Measurements from ENCODE around the gene NOS2. TPM values are rescaled to one million over a fixed set of nuclear protein-coding genes. Genes with fewer than 3 reads are reported as not detected.
"Not testable (repeated sequence)": the region's sequence is repeated elsewhere in the genome, so short reads cannot be mapped to it uniquely, and the experiment has no call there.

Gene NOS2
- total RNA-seq, 1 experiment from 2014 or later, result not detected

DNA sequence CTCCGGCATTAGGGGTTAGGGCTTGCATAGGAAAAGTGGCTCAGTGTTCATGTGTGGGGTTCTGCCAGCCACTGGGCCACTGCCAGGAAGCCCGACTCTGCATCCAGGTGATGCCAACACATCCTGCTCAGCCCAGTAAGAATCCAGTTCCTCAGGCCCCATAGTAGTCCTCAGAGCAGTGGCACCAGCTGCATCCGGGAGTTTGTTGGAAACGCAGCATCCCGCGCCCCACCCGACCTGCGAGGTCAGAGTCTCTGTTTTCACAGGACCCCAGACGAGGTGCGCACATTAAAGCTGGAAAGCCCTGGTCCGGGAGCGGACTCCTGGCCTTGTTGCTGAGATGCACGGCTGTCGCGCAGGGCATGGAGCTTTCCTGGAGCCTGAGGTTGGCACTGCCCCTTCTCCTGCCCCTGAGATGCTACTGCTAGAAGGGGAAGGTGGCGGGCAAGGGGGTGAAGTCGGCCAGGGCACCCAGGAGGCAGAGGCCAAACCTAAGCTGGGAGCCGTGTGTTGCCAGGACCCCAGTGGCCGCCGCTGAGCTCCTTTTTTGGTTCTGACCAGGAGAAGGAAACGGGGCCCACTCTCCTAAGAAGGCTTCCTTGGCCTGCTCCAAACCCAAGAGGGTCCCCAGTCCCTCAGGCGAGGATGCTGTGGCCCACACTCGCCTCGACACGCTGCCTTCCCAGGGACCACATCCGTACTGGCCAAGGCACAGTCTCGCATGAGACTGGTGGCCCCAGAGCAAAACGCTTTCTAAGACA, 44.4 kb downstream of the NOS2 start:
- DNase-seq (ENCODE audit: low spot score), result no peak

DNA sequence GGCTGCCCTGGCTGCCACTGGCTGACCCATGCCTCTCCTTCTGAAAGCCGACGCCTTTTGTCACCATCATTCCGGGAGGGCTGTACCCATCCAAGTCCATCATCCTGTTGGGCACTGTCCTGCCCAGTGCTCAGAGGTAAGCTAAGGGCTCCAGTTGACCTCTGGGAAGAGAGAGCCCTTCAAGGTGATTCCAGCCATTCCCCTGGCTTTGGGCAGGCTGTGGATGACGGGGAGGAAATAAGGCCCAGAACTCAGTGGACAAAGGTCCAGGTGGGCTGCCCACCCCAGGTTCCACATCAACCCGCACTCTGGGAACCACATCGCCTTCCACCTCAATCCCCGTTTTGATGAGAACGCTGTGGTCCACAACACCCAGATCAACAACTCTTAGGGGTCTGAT, 45.8 kb downstream of the NOS2 start:
- DNase-seq (ENCODE audit: low spot score), result no peak

DNA sequence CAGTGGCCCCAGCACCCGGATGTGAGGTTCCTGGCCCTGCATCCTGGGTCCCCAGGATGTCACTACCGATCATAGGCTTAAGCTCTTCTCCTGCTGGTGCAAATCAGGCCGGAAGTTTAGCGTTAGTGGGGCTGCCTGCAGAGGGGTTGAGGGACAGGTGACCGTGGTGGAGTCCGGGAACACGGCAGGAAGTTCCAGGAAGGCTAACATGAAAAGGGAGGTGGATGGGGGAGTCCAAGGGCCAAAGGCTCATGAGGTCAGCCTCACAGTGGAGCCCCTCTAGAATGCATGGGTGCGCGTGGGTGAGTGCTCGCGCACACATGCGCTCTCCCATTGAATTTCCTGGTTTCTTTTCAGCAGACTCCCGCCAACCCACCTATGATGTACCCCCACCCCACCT, 46.6 kb downstream of the NOS2 start:
- DNase-seq (ENCODE audit: low spot score), result not testable (repeated sequence)

DNA sequence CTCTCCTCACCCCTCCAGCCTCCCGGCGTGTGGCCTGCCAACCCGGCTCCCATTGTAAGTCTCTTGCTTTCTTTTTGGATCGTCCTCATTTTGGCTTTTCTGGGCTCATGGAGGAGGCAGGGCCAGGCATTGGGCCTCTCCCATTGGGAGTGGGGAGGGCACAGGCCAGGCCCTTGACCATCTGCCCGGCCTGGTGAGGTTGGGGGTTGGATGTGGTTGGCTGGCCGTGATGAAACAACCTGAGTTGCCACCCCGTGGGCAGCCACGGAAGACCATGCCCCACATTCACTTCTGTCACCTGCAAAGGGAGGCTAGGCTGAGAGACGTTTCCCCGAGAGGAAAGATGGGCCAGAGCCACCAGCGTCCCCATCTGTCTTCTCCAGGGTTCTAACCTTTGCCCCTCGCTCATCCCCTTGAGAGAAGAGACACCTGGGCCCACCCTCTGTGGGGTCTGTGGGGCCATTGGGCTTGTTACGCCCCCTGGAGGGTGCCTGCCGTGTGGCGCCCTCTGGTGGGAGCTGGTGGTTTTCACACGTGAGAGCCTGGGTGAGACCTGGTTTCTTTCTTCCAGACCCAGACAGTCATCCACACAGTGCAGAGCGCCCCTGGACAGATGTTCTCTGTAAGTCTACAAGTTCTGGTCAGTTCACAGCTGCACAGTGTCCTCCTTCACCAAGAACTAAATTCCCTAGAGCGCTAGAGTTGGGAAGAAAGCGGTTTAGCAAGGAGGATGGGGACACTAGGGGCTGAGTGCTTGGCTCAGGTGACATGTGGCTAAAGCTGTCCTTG, 47.3 kb downstream of the NOS2 start:
- not testable (repeated sequence) for DNase-seq (ENCODE audit: low spot score)

DNA sequence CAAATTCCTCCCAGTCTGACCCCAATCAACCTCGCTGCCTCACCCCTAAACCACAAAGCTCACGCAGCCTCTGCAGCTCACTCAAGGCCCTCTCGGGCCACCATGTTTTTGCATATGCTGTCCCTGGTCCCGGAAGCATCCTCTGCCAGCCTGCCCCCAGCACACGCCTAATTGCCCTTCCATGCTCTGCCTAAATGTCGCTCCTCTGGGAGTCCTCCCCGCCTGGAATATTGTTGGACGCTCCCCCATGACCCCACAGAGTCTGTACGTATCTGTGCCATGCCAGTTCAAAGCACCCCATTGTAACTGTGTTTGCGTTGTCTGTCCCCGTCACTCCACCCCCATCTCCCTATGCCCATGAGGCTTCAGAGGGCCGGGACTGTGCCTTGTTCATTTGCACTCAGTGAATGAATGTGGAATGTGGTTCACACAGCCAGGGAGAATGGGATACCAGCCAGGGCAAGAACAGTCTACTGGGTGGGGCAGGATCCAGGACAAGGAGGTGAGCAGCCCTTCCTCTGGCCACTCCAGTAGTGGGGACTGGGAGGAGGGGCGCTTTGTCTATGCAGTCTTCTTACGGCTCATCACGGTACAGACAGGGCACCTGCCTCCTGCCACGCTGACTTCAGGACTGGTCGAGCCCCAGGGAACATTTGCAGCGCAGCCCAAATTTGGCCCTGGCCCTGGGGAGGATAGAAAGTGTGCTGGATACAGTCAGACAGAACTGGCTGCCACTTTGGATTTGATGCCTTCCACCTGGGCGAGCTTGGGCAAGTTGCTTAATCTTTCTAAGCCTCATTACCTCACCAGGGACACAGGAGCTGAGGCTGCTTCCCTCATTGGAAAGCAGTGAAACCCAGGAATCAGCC, 48.5 kb downstream of the NOS2 start:
- DNase-seq (ENCODE audit: low spot score), result no peak

DNA sequence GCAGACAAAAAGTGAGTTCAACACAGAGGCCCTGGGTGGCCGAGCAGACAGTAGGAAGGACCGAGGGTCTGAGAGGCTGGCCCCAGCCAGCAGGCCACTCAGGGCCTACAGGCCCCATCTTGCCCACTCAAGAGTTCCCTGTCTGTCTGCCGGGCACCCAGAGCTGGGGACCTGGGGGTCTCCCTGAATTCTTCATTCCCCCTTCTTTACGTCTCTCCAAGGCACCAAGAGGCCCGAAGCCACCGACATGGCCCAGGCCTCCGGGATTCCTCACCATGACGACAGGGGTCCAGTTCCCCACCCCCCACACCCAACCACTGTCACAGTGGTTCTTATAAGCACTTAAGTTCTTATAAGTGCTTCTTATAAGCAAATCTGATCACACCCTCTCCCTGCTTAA, 49.2 kb downstream of the NOS2 start:
- DNase-seq (ENCODE audit: low spot score), result no peak

DNA sequence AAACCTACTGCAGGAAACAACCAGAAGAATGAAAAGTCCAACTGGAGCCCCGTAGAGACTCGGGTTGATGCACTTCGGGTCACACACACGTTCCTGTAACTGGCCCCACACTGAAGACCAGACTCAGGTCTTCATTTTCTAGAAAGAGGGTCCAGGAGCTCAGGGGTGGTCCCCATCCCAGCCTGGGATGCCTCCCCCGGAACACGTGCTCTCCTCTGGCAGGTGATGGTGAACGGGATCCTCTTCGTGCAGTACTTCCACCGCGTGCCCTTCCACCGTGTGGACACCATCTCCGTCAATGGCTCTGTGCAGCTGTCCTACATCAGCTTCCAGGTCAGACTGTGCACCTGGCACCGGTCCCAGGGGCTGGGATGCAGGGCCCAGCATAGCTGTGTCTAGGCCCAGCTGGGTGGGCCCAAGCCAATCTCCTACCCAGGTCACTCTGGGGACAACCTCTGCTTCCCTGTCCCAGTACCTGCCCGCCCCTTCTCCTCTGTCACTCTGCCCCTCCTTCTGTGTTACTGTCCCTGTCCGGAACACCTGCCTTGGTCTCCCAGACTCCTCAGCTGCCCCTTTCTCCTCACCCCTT, 50.7 kb downstream of the NOS2 start:
- DNase-seq (ENCODE audit: low spot score), result not testable (repeated sequence)

DNA sequence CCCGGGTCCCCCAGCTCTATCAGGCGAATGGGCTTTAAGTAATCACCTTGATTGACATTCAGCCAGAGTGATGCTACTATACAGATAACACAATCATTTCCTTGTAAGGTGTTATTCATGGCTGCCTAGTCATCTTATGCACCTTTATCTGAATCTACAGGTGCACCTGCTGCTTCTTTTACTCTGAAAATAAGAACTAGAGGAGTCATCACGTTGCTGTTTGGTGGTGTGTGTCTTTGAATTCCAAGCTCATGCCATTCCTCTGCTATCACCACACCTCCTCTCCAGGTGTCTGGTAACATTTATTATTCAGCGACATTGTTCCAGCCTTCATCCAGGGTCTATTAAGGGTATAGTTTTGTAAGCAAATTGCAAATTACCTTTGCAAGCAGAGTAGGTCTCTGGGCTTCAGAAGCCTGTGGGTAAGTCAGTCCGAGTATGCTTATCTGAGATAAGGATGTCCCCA, 51.9 kb downstream of the NOS2 start:
- no peak for DNase-seq (ENCODE audit: low spot score)

DNA sequence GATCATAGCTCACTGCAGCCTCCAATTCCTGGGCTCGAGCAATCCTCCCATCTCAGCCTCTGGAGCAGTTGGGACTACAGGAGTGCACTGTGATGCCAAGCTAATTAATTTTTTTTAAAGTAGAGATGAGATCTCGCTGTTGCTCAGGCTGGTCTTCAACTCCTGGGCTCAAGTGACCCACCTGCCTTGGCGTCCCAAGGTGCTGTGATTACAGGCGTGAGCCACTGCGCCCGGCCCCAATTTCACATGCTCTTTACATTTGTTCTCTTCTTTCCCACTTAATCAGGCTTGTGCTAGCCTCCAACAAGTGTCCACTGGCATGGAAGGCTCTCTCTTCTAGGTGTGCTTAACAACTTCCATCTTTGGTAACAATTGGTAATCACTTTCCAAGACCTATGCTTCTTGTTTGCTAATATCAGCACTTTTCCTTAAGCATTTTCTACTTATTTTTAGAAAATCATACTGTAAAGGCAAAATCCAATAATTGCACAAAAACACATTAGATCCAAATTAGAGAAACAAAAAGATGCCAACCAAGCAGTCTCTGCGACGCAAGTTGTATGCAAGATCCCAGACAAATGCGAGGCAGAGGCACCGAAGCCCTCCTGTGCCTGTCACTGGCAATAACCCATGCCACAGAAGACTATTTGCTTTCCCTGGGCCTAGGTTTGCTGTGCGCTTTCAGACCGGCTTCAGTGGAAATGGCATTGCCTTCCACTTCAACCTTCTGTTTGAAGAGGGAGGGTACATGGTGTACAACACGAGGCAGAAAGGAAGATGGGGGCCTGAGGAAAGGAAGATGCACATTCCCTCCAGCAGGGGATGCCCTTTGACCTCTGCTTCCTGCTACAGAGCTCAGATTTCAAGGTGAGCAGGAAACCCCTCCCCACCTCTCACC, 52.6 kb downstream of the NOS2 start:
- no peak for DNase-seq (ENCODE audit: low spot score)

DNA sequence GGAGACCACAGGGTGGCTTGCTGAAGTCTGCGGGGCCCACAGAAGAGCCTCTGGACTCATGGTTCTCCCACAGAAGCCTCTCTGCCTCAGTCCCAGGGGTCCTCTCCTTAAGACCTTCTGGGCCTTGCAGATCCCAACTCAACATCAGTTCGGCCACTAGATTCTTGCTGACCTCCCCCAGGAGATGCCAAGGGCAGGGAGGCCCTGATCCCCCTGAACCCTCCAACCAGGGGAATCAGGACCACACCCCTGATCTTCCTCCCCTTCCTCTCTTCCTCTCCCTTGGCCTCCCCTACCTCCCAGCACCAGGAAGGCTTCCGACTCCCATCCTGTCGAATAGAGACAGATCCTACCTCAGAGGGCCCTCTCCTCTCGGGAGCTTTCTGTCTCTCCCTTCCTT, 53.4 kb downstream of the NOS2 start:
- DNase-seq (ENCODE audit: low spot score), result no peak

DNA sequence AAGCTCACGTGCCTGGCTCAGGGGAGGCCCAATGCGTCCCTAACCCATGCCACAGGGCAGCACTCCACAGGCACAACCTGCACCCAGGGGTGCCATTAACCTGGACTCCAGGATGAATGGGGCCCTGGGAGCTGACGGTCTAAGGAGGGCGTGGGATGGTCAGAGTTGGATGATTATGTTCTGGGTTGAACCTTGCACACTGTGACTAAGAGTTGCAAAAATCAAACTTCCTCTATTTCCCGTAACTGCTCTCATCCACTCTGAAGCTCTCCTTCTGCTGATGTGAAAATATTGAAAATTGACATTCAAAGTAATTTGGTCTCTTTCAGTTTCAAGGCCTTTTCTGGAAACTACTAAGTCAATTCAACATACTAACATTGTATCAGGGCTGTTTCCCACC, 54.0 kb downstream of the NOS2 start:
- not testable (repeated sequence) for DNase-seq (ENCODE audit: low spot score)

DNA sequence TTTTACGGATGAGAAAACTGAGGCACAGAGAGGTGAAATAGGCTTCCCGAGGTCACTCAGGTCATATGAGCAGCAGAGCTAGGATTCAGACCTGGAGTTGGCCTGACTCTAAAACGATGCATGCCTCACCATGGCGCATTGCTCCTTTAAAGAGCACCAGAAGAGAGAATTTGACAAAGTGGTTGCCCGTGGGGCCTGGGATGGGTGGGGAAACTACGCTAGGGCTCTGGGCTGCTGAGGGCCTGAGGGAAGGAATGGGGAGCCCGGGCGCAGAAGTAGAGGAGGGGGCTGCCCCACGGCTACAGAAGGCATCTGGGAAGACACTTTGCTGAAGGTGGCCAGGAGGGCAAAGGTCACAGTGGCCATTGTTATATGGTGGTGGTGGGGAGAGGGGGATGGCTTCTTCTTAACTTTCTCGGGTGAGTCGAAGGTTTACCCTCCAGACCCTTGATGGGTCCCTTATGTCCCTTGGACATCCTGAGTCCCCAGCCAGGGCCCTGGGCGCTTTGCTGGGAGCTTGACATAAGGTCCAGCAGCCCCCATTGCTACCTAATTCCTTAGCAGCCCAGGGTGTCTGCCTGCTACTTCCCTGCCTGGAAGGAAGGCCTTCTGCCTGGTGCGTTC, 55.0 kb downstream of the NOS2 start:
- DNase-seq (ENCODE audit: low spot score), result not testable (repeated sequence)

DNA sequence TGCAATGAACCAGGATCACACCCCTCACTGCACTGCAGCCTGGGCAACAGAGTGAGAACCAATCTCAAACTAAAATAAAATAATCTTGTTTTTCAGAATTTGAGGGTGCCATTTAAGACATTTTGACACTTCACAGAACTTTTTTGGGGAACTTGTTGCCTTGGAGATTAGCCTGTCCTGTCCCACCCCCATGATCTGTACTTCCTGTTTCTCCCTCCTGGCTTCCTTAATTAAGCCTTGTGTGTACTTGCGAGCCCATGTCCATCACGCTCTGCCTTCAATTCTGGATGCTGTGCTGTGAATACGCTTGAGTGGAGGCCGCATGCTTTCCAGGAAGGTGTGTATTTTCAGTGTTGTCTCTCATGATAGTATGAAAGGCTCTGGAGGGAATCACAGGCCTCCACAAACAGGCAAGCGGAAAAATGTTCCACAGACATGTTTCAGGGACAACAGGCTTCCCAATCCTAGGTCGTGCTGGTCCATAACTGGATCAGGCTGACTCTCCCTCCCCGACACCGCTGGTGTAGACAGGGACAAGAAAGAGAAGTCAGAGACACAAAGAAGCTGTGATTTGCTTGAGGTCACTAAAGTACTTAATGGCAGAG, 56.9 kb downstream of the NOS2 start:
- DNase-seq (ENCODE audit: low spot score), result no peak

DNA sequence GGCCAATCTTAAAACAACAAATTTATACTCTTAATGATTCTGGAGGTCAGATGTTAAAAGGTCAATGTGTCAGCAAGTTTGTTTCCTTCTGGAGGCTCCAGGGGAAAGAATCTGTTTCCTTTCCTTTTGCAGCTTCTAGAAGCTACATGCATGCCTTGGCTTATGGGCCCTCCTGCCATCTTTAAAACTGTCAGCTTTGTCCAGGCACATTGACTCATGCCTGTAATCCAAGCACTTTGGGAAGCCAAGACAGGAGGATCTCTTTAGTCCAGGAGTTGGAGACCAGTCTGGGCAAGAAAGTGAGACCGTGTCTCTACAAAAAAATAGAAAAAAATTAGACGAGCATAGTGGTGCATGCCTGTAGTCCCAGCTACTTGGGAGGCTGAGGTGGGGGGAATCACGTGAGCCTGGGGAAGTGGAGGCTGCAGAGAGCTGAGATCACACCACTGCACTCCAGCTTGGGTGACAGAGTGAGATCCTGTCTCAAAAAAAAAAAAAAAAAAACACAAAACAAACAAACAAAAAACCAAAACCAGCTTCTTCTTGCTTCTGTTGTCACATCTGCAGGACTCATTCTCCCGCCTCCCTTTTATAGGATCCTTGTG, 58.3 kb downstream of the NOS2 start:
- no peak for DNase-seq (ENCODE audit: low spot score)

DNA sequence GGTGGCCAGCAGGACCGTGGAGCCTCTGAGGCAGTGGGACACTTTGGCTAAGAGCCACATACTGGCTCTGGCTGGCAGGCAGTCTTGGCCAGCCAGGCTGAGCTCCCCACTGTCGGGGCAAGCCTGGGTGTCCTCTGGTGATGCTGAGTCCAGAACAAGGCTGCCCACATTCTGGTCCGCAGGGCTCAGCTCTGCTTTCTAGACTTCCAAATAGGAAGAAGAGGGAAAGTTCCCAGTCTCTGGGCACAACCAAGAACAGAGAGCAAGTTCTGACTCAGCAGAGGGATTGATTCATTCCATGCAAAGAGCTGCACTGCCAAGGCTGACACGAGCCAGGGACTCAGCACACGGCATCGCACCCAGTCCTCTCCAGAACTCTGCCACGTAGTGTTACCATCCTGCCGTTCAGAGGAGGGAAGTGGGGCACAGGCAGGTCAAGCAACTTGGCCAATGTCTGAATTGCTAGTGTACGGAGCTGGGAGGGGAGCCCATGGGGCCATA, 58.9 kb downstream of the NOS2 start:
- DNase-seq (ENCODE audit: low spot score), result peak; percentile 18

DNA sequence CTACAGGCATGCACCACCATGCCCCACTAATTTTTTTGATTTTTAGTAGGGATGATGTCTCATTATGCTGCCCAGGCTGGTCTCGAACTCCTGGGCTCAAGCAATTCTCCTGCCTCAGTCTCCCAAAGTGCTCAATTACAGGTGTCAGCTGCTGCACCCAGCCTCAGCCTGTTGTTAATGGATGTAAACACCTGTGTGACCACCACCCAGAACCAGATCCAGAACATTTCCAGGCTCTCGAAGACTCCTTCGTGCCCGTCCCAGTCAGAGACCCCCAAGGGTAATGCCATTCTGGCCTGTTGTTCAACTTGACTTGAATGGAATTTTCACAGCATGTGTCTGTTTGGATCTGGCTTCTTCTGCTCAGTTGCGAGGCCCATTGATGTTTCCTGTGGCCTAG, 59.8 kb downstream of the NOS2 start:
- DNase-seq (ENCODE audit: low spot score), result not testable (repeated sequence)

DNA sequence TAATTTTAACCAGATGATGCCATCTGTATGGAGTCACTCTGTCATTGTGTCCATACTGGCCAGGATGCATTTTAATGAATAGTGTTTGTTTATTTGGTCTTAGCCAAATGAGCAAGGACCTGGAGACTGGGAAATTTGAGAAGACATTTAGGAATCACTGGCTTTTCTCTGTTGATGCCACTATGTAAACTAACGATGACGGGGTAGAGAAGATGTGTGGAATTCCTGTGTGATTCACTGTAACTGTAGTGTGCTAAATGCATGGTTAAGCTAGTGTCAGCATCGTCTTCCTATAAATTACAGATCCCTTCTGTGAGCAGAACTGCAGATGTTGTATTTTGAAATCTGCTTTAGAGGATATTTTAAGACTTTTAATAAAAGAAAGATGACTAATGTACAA, 66.6 kb downstream of the NOS2 start:
- DNase-seq (ENCODE audit: low spot score), result no peak

DNA sequence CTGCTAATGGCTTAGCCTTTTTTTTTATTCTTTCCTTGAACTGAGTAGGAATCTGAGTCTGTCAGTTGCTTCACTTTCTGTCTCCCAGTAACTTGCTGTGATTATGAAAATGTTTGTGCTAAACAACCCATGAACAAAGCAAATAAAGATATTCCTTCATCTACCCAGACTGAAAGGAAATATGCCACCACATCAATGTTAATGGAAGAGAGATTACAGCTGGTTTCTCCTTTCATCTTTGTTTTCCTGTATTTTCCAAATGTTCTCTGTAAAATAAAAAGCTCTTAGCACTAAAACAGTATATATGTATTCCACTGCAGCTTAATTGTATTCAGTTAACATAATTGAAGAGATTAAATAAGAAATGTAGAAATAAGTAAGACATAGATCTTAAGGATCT, 67.6 kb downstream of the NOS2 start:
- DNase-seq (ENCODE audit: low spot score), result not testable (repeated sequence)

DNA sequence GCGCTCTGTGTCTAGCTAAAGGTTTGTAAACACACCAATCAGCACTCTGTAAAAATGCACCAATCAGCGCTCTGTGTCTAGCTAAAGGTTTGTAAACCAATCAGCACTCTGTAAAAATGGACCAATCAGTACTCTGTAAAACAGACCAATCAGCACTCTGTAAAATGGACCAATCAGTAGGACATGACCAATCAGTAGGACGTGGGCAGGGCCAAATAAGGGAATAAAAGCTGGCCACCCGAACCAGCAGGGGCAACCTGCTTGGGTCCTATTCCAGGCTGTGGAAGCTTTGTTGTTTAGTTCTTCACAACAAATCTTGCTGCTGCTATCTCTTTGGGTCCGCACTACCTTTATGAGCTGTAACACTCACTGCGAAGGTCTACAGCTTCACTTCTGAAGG, 74.3 kb downstream of the NOS2 start:
- DNase-seq (ENCODE audit: low spot score), result peak; percentile 10
